ENCODE measurements around the gene GNG14.

GNG14 gene

GRCh38 chr19:12737835-12738351, 50.1 kb downstream of the GNG14 start:
- H3K4me3 ChIP-seq (ENCODE audit: low read depth, low read length) = peak overlapping the region; percentile 97
- no peak for TF ChIP-seq CTCF (IDR thresholded peaks at IDR 0.05; ENCODE audit: borderline replicate concordance, insufficient read depth, low read depth, low read length)

All from GM12875 (cell line).